ENCODE results near the gene NAT14. TPM values are rescaled to one million over a fixed set of nuclear protein-coding genes. Genes with fewer than 3 reads are reported as not detected.
"Not testable (repeated sequence)": the region's sequence is repeated elsewhere in the genome, so short reads cannot be mapped to it uniquely, and the experiment has no call there.

Gene NAT14
- total RNA-seq, 1 experiment from 2014 or later = 87.7 TPM

DNA sequence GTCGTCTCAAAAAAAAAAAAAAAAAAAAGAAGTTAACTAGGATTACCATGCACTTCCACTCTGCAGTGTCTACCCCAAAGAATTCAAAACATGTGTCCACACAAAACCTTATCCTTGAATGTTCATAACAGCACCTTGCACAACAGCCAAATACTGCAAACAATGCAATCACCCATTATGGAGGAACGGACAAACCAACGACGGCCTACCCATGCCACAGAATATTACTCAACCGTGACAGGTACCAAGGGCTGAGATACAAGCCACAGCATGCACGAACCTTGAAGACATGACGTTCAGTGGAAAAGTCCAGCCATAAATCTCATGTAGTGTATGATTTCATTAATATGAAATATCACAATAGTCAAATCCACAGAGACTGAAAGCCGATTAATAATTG, 38.9 kb upstream of the NAT14 start:
- Mint-ChIP-seq H3K27ac (no peak overlapping the region), H3K9me3 (no peaks in the 10 kb centered on the region), H3K27me3 (ENCODE audit: low read depth) (peaks cover 9% of the 10 kb centered on the region; the same call in 1 of the 2 replicates), H3K36me3 (no peaks in the 10 kb centered on the region), H3K4me1 (peaks cover 16% of the 10 kb centered on the region), H3K4me3 (no peak overlapping the region)
- CTCF ChIA-PET = interaction anchor here (0.6 to 1.2 kb wide), 2 partner anchors 21 to 187 kb away, joined by 4 to 8 read pairs; no protein-coding TSS in a partner anchor
- ATAC-seq (no peak), DNase-seq (ENCODE audit: low spot score) (no peak)
- POLR2A ChIA-PET = no interaction called here
- TF ChIP-seq, protein P1, sequence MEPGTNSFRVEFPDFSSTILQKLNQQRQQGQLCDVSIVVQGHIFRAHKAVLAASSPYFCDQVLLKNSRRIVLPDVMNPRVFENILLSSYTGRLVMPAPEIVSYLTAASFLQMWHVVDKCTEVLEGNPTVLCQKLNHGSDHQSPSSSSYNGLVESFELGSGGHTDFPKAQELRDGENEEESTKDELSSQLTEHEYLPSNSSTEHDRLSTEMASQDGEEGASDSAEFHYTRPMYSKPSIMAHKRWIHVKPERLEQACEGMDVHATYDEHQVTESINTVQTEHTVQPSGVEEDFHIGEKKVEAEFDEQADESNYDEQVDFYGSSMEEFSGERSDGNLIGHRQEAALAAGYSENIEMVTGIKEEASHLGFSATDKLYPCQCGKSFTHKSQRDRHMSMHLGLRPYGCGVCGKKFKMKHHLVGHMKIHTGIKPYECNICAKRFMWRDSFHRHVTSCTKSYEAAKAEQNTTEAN (CRISPR knock-in tag; IDR thresholded peaks at IDR 0.05) = no peak
- TF ChIP-seq ATF2 (CRISPR knock-in tag; IDR thresholded peaks at IDR 0.05; ENCODE audit: borderline replicate concordance, low read depth) (no peak), ZNF121 (CRISPR knock-in tag; IDR thresholded peaks at IDR 0.05) (no peak), CBFB (CRISPR knock-in tag; IDR thresholded peaks at IDR 0.05; ENCODE audit: low read depth) (no peak)

GRCh38 chr19:55447421-55448174, 37.4 kb upstream of the NAT14 start:
- Mint-ChIP-seq H3K4me1 (peaks cover 8% of the 10 kb centered on the region), H3K36me3 (no peaks in the 10 kb centered on the region), H3K27me3 (ENCODE audit: low read depth) (peaks cover 23% of the 10 kb centered on the region; the same call in 1 of the 2 replicates), H3K9me3 (no peaks in the 10 kb centered on the region), H3K27ac (no peak overlapping the region), H3K4me3 (no peak overlapping the region)
- TF ChIP-seq, protein P2, sequence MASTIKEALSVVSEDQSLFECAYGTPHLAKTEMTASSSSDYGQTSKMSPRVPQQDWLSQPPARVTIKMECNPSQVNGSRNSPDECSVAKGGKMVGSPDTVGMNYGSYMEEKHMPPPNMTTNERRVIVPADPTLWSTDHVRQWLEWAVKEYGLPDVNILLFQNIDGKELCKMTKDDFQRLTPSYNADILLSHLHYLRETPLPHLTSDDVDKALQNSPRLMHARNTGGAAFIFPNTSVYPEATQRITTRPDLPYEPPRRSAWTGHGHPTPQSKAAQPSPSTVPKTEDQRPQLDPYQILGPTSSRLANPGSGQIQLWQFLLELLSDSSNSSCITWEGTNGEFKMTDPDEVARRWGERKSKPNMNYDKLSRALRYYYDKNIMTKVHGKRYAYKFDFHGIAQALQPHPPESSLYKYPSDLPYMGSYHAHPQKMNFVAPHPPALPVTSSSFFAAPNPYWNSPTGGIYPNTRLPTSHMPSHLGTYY (CRISPR knock-in tag; IDR thresholded peaks at IDR 0.05) = no peak
- 0 out of 2 replicates have a peak, but pooled peaks have one; percentile 42 for TF ChIP-seq GTF2I (CRISPR knock-in tag; conservative IDR thresholded peaks at IDR 0.05)
- TF ChIP-seq ZNF423 (CRISPR knock-in tag; IDR thresholded peaks at IDR 0.05) = no peak
- no peak for TF ChIP-seq ZNF232 (CRISPR knock-in tag; IDR thresholded peaks at IDR 0.05)
- TF ChIP-seq ZNF121 (CRISPR knock-in tag; IDR thresholded peaks at IDR 0.05) = peak; percentile 69; the same call in 1 of the 2 replicates
- DNase-seq (ENCODE audit: low spot score) = no peak
- ChIA-PET CTCF (interaction anchor here (0.5 to 1.2 kb wide), 3 partner anchors 17 to 54 kb away, joined by 3 to 8 read pairs (median 5); partner anchors contain the start of gene C19orf85), POLR2A (no interaction called here)
- ATAC-seq = no peak; the same call in 1 of the 2 replicates

DNA sequence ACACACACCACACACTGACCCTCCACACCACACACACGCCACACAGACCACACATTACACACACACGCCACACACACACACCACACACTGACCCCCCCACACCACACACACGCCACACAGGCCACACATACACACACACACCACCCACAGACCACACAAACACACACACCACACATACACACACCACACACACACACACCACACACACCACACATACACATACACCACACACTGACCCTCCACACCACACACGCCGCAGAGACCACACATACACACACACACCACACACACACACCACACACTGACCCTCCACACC, 36.9 kb upstream of the NAT14 start:
- H3K36me3 Mint-ChIP-seq; CTCF ChIA-PET; H3K9me3 Mint-ChIP-seq; H3K27ac Mint-ChIP-seq; H3K4me1 Mint-ChIP-seq; H3K4me3 Mint-ChIP-seq; POLR2A ChIA-PET; DNase-seq (ENCODE audit: low spot score); ATAC-seq: not testable (repeated sequence)
- peaks cover 28% of the 10 kb centered on the region for H3K27me3 Mint-ChIP-seq (ENCODE audit: low read depth)

GRCh38 chr19:55449469-55449868, 35.5 kb upstream of the NAT14 start:
- ChIA-PET POLR2A (no interaction called here), CTCF (interaction anchor here (0.5 to 1.4 kb wide), 3 partner anchors 18 to 304 kb away, joined by 3 to 5 read pairs (median 3); no protein-coding TSS in a partner anchor)
- H3K4me3 Mint-ChIP-seq = no peak overlapping the region
- ATAC-seq = no peak
- 0 out of 2 replicates have a peak, but pooled peaks cover 4% of the 10 kb centered on the region for H3K4me1 Mint-ChIP-seq
- no peaks in the 10 kb centered on the region for H3K36me3 Mint-ChIP-seq
- peaks cover 32% of the 10 kb centered on the region for H3K27me3 Mint-ChIP-seq (ENCODE audit: low read depth)
- H3K27ac Mint-ChIP-seq = no peak overlapping the region
- H3K9me3 Mint-ChIP-seq = no peaks in the 10 kb centered on the region
- no peak for DNase-seq (ENCODE audit: low spot score)
- TF ChIP-seq, protein P3, sequence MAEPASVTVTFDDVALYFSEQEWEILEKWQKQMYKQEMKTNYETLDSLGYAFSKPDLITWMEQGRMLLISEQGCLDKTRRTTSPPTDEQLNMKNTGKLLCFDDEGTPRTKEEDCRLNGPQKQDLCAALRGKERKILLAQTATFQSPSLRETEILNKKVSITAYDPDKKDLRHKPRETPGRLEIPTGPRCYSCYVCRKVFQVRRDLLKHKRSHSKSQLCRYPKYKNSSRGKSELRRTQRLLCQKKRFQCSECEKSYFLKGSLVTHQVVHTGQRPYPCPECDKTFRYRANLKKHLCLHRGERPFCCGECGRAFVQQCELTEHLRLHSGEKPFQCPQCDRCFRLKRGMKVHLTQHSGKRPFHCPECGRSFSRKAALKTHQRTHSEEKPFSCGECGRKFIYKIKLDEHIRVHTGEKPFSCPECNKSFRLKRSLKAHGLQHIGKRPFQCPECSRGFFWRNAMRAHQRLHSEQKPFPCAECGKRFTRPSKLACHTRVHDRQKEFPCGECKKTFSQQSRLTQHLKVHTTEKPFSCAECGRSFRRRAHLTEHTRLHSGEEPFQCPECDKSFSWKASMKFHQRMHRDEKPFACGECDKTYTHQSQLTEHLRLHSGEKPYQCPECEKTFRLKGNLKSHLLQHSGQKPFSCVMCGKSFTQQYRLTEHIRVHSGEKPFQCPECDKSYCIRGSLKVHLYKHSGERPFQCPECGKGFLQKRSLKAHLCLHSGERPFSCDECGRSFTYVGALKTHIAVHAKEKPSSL (CRISPR knock-in tag; conservative IDR thresholded peaks at IDR 0.05) = no peak
- TF ChIP-seq MYBL2 (CRISPR knock-in tag; IDR thresholded peaks at IDR 0.05) (no peak), GABPB1 (CRISPR knock-in tag; IDR thresholded peaks at IDR 0.05) (no peak), ZBTB21 (CRISPR knock-in tag; IDR thresholded peaks at IDR 0.05; ENCODE audit: borderline replicate concordance) (no peak), ELF4 (CRISPR knock-in tag; IDR thresholded peaks at IDR 0.05; ENCODE audit: low read depth) (no peak), CREM (CRISPR knock-in tag; IDR thresholded peaks at IDR 0.05) (no peak), GTF2I (CRISPR knock-in tag; conservative IDR thresholded peaks at IDR 0.05) (no peak), TEAD4 (CRISPR knock-in tag; IDR thresholded peaks at IDR 0.05) (no peak), SP1 (CRISPR knock-in tag; conservative IDR thresholded peaks at IDR 0.05) (no peak), OVOL2 (CRISPR knock-in tag; IDR thresholded peaks at IDR 0.05; ENCODE audit: borderline replicate concordance) (no peak)
- TF ChIP-seq, protein P4, sequence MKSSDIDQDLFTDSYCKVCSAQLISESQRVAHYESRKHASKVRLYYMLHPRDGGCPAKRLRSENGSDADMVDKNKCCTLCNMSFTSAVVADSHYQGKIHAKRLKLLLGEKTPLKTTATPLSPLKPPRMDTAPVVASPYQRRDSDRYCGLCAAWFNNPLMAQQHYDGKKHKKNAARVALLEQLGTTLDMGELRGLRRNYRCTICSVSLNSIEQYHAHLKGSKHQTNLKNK (CRISPR knock-in tag; IDR thresholded peaks at IDR 0.05) = no peak
- TF ChIP-seq, protein P5, sequence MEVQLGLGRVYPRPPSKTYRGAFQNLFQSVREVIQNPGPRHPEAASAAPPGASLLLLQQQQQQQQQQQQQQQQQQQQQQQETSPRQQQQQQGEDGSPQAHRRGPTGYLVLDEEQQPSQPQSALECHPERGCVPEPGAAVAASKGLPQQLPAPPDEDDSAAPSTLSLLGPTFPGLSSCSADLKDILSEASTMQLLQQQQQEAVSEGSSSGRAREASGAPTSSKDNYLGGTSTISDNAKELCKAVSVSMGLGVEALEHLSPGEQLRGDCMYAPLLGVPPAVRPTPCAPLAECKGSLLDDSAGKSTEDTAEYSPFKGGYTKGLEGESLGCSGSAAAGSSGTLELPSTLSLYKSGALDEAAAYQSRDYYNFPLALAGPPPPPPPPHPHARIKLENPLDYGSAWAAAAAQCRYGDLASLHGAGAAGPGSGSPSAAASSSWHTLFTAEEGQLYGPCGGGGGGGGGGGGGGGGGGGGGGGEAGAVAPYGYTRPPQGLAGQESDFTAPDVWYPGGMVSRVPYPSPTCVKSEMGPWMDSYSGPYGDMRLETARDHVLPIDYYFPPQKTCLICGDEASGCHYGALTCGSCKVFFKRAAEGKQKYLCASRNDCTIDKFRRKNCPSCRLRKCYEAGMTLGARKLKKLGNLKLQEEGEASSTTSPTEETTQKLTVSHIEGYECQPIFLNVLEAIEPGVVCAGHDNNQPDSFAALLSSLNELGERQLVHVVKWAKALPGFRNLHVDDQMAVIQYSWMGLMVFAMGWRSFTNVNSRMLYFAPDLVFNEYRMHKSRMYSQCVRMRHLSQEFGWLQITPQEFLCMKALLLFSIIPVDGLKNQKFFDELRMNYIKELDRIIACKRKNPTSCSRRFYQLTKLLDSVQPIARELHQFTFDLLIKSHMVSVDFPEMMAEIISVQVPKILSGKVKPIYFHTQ (CRISPR knock-in tag; IDR thresholded peaks at IDR 0.05) = no peak
